HG03175 (cell line): ENCODE results near the gene TAOK1.

Source experiments
- ATAC-seq: cut with Tn5 transposase; IDR thresholded peaks from one replicate; pipeline ENCODE4 v1.9.1; 2021; ENCODE audit warnings: mild to moderate bottlenecking, moderate library complexity; ENCODE audit not compliant: unreplicated experiment

Gene TAOK1

DNA sequence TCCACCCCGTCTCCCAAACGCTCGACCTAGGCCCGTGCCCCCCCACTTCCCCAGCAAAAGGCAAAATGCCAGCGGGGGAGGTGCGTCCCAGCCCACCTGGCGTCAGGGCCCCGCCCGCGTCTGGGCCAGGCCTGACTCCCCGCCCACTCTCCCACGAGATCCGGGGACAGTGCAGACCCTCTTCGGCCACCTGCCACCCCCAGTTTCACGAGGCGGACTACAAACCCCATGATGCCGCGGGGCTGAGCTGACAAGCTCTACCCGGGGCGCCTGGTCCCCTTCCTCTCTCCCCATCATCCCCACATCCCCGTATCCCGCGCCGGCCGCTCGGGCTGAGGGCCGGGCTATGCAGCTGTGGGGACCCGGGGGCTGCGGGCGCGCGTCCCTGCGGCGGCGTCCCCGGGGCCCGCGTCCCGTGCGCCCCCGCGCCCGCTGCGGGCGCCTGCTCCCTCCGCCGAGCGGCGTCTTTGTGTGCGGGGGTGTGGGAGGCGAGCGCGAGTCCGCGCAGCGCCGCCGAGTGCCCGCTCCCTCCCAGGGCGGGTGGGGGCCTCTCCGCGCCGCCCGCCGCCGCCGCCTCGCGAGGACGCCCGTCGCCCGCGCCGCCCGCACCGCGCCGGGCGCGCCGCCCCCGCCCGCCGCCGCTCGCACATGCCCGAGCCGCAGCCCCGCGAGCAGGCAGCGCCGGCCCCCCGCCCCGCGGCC is 202.8 kb downstream of the TAOK1 start, which contains the start of gene ANKRD13B:
TSS of gene ANKRD13B (plus strand) at position 283 of the 702 bp plus-strand sequence. CDS start 490 bp downstream, outside the sequence.
- ATAC-seq = no peak

DNA sequence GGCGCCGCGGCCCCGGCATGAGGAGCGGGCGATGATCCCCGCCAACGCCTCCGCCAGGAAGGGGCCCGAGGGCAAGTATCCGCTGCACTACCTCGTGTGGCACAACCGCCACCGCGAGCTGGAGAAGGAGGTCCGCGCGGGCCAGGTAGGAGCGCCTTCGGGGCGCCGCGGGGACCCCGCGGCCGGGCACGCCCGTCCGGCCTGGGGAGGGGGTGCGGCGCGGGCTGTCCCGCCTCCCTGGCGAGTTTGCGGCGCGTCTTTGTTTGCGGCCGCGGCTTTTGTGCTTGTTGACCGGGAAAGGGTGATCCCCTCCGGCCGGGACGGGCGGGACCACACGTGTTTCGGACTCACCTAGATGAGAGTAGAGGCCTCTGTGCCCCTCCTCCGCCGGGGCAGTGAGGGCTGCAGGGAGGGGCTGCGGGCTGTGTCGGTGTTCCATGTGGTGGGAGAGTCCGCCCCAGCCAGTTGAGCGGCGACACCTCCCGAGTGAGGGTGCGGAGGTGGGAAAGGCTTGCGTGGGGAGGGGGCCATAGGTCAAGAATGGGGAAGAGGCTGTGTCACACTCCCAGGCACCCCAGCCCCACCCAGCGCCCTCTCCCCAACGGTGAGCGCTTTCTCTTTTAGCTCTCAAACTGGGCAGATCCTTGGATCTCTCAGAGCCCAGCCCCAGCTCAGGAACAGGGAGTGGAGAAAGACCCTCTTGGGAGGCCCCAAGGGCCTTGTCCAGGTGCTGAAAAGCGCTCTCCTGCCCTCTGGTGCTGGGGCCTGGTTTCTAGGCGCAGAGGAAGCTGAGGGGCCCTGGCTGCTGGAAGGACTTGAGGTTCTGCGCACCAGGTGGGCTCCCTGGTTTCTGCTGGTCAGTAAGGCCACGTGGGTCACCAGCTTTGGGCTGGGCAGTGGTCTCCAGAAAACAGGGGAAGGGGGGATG is 203.7 kb downstream of the TAOK1 start:
- ATAC-seq = no peak

DNA sequence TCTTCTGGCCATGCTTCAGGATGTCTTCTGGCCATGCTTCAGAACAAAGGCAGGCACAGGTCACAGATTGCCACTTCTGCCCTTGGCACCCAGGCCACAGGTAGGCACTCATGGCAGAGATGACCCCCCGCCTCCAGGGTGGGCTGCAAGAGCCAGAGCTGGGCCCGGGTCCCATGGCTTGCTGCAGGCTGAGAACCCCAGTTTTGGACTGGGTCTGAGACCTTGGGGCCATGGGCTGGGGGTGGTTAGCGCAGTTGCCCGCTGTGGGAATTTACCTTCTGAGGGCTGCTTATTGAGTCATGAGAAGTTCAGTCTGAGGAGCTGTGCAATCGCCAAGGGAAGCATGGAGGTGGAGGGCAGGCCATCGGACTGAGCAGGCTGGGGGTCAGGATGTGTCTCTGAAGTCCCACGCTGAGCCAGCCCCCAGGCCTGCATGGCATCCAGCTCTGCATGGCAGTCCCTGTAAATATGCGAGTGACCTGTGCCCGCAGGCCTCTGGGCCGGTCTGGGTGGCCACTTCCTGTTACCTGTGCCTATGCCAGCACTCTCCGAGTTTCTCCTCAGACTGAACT is 204.4 kb downstream of the TAOK1 start:
- no peak for ATAC-seq

DNA sequence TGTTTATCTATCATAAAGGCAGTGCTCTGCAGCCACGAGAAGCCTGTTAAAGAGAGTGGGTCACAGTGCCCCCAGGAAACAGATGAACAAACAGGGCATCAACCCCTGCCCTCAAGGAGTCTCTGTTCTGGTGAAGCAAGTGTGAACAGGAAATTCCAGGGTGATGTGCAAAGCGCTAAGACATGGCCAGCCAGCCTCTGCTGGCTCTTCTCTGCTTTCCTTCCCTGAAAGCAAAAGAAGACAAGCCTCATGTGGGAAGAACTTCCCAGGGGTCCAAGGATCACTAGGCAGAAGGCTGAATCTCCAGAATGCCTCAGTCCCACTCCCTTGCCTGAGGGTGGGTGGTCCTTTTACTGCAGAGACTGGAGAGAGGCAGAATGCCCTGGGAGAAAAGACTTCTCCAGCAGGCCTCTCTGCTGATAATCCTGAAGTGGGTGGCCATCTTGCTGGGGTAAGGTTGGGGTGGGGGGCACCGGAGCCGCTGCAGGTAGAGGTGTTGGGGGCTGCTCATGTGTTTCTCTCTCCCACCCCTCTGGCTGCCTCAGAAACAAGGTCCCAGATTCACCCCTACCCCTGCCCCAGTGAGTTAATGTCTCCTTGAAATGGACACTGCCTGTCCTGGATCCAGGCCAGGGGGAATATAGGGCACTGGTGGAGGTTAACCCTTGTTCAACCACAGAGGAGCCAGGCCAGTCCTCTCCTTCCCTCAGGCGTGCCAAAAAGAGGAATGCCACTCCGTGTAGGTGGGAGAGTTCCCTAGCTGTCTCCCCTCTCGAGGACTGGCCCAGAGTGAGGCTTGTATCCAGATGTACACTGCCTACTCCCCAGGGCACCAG is 205.2 kb downstream of the TAOK1 start:
- no peak for ATAC-seq

DNA sequence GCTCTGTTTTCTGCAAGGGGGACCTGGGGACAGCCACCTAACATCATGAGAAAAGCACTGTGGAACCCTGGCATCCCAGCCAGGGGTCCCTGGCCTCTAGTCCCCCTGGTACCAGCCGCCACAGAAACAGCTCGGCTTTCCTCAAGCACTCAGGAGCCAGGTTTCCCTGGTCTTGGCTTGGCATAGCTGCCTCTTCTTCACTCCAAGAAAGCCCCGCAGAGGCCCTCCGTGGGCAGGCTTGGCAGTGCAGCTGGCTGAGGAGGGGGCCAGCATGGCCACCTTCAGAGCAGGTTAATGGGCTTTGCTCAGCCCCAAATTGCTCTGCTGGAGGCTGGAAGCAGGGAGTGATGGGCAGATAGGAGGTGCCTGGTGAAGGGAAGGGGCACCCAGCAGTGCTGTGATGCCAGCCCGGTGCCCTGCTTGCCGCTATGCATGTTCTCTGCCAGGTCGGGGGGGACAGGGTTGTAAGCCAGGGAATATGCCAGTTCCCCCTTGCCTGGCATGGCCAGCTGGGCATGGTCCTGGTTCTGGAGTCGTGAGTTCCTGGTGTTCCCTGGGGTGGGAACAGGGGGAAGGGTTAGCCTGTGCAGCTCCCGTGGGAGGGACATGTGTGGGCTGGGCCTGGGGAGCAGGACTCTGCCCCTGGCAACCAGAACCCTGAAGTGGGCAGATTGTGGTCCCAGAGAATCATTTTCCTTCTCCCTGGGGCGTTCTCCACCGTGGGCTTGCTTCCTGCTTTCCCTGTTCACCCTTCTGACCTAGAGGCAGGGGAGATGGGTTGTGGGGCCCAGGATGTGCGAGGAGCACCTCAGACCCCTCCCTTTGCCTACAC is 206.0 kb downstream of the TAOK1 start:
- ATAC-seq = no peak

DNA sequence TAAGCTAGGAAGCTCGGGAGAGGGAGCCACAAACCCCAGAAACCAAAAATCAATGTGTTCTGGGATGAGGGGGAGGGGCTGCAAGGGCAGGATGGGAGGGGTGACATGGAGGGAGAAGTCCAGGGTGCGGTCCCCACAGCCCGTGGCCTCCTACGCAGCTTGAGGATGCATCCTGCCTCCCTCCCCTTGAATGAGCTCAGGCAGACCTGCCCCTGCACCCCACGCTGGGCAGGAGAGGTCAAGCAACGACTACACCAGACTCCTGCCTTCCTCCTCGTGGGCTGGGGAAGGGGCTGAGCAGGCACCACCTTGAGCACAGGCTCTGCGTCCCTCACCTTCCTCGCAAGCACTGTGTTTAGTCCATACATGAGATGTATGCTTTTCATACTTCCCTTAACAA is 206.6 kb downstream of the TAOK1 start:
- no peak for ATAC-seq

DNA sequence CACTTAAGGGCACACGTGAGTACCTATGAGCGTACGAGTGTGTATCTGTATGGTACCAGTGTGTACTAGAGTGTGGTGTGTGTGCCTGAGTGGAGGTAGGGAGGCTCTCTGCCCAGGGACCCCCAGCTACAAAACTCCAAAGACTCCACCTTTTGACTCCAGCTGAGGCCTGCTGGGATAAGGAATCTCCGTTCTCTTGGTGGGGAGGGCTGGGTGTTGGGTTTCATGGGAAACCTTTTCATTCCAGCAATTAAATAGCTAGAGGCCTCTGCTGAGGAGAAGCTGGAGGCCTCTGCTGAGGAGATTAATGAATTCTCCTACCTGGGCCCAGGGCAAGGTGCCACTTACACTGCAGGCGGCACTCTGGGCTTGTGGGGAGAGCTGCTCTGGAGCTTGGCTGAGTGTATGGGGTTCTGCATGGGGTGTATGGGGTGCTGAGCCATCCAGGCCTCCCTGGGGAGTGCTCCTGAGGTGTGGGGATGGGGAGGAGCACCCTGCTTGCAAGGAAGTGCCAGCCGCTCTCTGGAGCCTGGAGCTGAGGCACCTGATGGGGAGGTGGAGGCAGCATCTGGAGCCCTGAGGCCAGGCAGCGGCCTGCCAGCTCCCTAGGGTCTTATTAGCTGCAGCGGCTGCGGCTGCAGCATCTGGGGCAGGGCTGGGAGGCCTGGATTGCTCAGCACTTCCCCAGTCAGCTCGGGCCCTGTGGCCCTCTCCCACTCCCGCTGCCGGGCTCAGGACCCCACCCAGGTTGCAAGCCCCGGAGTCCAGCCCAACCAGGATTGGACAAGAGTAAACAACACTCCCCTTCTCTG is 207.4 kb downstream of the TAOK1 start:
- ATAC-seq = no peak
